Right atrium auricular region (tissue), 2 donors: ENCODE data around the gene SCGB1D4. TPM values are rescaled to one million over a fixed set of nuclear protein-coding genes. Genes with fewer than 3 reads are reported as not detected.

ENCODE experiments used
- DNase-seq: peaks from one replicate; pipeline ENCODE4 v3.0.0-alpha.2; 2019; ENCODE audit warnings: low spot score
- H3K27ac ChIP-seq, 2 donors: fragments of 200-600 bp; sonication (generic); 1 replicate in 1 of 2; 2 replicates in 1 of 2; pipeline ENCODE4 v1.5.1; 2016 to 2019
- H3K27me3 ChIP-seq, 2 donors: fragments of 200-600 bp; sonication (generic); one replicate each; pipeline versions ENCODE4 v1.5.1 to v1.6.0; 2017 to 2019
- H3K36me3 ChIP-seq: fragments of 200-600 bp; sonication (generic); one replicate; pipeline ENCODE4 v1.5.1; 2016
- H3K4me1 ChIP-seq, 2 donors: fragments of 200-600 bp; sonication (generic); one replicate each; pipeline versions ENCODE4 v1.5.1 to v1.6.0; 2017 to 2019
- H3K4me3 ChIP-seq, 2 donors: fragments of 200-600 bp; sonication (generic); 1 replicate in 1 of 2; 2 replicates in 1 of 2; pipeline ENCODE4 v1.5.1; 2017 to 2019; ENCODE audit warnings: mild to moderate bottlenecking in 1 of 2, moderate library complexity in 1 of 2
- H3K9me3 ChIP-seq, 2 donors: fragments of 200-600 bp; sonication (generic); one replicate each; pipeline ENCODE4 v1.5.1; 2019
- CTCF ChIP-seq, 2 donors: fragments of 200-600 bp; sonication (generic); IDR thresholded peaks; one replicate each; pipeline ENCODE4 v1.5.1; 2019; ENCODE audit warnings: antibody characterized with exemption in 2 of 2
- total RNA-seq, 2 donors: library from RNA; depleted of rRNA; stranded (reverse); fragments of >200 nt; gene quantifications; one replicate each; pipeline ENCODE4 v1.1.0, GENCODE V29; 2016

SCGB1D4 gene
- total RNA-seq, 2 donors from 2014 or later: not detected

GRCh38 chr11:62295504-62295903, 3.4 kb downstream of the SCGB1D4 start:
- Histone ChIP-seq H3K9me3 (no peaks in the 10 kb centered on the region), H3K27me3 (no peaks in the 10 kb centered on the region), H3K4me1 (no peaks in the 10 kb centered on the region), H3K27ac (no peak overlapping the region), H3K4me3 (no peak overlapping the region), H3K36me3 (no peaks in the 10 kb centered on the region)
- TF ChIP-seq CTCF (IDR thresholded peaks at IDR 0.05): no peak
- no peak for DNase-seq

GRCh38 chr11:62280452-62280851, 18.4 kb downstream of the SCGB1D4 start:
- no peak for DNase-seq
- no peaks in the 10 kb centered on the region for H3K9me3 ChIP-seq
- H3K27me3 ChIP-seq: no peaks in the 10 kb centered on the region
- no peak overlapping the region for H3K4me3 ChIP-seq
- no peak for TF ChIP-seq CTCF (IDR thresholded peaks at IDR 0.05)
- no peaks in the 10 kb centered on the region for H3K4me1 ChIP-seq
- no peak overlapping the region for H3K27ac ChIP-seq
- no peaks in the 10 kb centered on the region for H3K36me3 ChIP-seq

GRCh38 chr11:62273789-62274275, 25.0 kb downstream of the SCGB1D4 start:
- H3K9me3 ChIP-seq: no peaks in the 10 kb centered on the region
- no peaks in the 10 kb centered on the region for H3K27me3 ChIP-seq
- H3K4me1 ChIP-seq: no peaks in the 10 kb centered on the region
- H3K36me3 ChIP-seq: no peaks in the 10 kb centered on the region
- no peak overlapping the region for H3K4me3 ChIP-seq
- no peak for DNase-seq
- no peak for TF ChIP-seq CTCF (IDR thresholded peaks at IDR 0.05)
- H3K27ac ChIP-seq: no peak overlapping the region

- H3K27me3 ChIP-seq: no peaks in the 10 kb centered on the region
- no peaks in the 10 kb centered on the region for H3K4me1 ChIP-seq
- no peaks in the 10 kb centered on the region for H3K9me3 ChIP-seq
- H3K36me3 ChIP-seq: no peaks in the 10 kb centered on the region
- H3K27ac ChIP-seq: no peak overlapping the region
- H3K4me3 ChIP-seq: no peak overlapping the region
- no peak for DNase-seq
- TF ChIP-seq CTCF (IDR thresholded peaks at IDR 0.05): no peak
Observed at GRCh38 chr11:62273284-62273683, 25.6 kb downstream of the SCGB1D4 start.

- no peaks in the 10 kb centered on the region for H3K9me3 ChIP-seq
- no peak within 1 kb of the TSS for H3K4me3 ChIP-seq
- no peak for DNase-seq
- no peaks in the 10 kb centered on the region for H3K27me3 ChIP-seq
- H3K27ac ChIP-seq: no peak within 1 kb of the TSS
- no peaks in the 10 kb centered on the region for H3K4me1 ChIP-seq
- no peaks in the 10 kb centered on the region for H3K36me3 ChIP-seq
- TF ChIP-seq CTCF (IDR thresholded peaks at IDR 0.05): no peak
Observed at GRCh38 chr11:62269654-62270278, 29.1 kb downstream of the SCGB1D4 start, which contains the start of gene SCGB2A2. TSS of gene SCGB2A2 (plus strand) at chr11:62270158. CDS start at chr11:62270217, 59 bp downstream.

GRCh38 chr11:62267576-62267975, 31.3 kb downstream of the SCGB1D4 start:
- Histone ChIP-seq H3K4me1 (no peaks in the 10 kb centered on the region), H3K27me3 (no peaks in the 10 kb centered on the region), H3K36me3 (no peaks in the 10 kb centered on the region), H3K4me3 (no peak overlapping the region), H3K27ac (no peak overlapping the region), H3K9me3 (no peaks in the 10 kb centered on the region)
- DNase-seq: no peak
- no peak for TF ChIP-seq CTCF (IDR thresholded peaks at IDR 0.05)
